SKM-1 (cell line): Measurements from ENCODE around the gene C3orf62.
"Not testable (repeated sequence)": the region's sequence is repeated elsewhere in the genome, so short reads cannot be mapped to it uniquely, and the experiment has no call there.

ENCODE experiments used
- DNase-seq: peaks from one replicate; lab custom pipeline; 2025; ENCODE audit not compliant: unreplicated experiment; lab: John Stamatoyannopoulos, UW

Gene C3orf62

DNA sequence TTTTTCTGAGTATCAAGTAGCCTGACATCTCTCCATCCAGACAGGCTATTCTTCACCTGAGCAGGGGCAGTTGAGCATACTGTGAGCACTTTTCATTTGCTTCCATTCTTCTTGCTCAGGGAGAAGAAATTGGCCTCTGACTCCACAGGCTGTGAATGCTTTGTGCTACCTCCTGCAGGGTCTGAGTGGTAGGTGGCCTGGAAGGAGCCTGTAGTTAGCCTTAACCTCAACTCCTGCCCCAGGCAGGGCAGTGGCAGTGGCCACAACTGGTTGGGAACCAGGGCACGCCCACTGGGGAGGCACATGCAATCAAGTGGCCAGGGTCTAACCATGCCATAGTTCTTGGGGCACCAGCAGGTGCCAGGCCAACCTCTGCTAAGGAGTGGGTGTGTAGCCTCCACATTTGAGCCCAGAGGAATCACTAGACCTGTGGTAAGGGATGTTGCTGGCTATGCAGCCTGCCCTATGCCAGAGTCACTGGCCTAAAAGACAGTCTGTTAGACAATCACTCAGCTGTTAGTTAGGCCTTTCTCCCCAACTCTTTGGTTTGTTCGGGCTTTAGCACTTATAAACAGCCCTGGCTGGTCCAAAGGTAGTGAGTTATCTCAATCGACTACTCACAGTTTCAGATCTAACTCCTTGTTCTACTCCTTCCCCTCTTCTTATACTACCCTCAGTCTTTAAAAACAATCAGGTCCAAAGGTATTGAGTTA is 7.4 kb downstream of the C3orf62 start:
- no peak for DNase-seq

DNA sequence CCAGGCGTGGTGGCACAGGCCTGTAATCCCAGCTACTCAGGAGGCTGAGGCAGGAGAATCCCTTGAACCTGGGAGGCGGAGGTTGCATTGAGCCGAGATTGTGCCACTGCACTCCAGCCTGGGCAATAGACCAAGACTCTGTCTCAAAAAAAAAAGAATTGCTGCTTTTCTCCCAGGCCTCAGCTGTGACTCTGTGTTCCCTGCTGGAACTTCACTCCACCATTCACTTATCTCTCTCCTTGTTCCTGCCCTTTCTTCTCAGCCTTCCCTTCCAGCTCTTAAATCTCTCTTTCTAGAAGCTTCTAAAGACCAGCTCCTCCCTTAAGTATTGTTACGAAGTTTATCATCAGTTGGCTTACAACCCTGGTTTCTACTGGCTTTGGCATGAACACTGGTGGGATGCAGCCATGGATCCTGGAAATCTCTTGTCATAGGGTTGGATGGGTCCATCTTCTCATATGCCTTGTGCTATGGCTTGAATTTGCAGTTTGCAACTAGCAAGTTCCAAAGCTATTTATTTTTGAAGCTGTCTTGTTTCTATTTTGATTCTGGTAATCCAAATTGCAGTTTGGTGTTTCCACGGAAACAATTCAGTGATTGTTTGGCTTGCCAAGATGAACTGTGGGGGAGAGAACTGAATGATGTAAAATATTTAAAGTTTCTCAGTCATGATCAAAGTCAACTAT is 10.5 kb downstream of the C3orf62 start:
- DNase-seq = no peak

DNA sequence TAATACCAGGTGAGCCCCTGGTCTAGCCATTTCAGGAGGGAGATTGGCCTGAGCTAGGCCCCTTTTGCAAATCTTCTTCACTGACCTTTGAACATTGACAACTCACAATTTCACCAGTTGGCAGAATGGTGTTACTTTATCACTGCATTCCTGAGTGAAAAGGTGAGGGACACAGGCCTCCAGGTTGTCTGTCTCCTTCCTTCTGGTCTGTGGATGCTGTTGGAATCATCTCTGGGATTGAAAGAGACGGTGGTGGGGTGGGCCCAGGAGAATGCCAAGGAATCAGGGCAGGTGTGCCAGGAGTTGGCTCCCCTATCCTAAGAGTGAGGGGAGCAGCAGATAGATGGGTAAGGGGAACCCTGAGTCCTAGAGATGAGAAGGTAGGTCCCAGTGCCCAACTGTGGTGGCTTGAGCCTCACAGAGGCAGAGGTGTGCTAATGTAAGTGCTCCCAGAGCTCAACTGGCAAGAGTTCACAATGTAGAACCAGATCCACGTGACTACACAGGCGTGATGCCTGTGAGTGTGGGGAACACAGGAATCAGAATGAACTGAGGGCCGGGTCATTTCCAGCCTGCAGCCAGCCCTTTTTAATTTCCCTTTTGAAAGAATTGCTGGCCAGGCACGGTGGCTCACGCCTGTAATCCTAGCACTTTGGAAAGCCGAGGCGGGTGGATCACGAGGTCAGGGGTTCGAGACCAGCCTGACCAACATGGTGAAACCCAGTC is 11.2 kb downstream of the C3orf62 start:
- DNase-seq = no peak

DNA sequence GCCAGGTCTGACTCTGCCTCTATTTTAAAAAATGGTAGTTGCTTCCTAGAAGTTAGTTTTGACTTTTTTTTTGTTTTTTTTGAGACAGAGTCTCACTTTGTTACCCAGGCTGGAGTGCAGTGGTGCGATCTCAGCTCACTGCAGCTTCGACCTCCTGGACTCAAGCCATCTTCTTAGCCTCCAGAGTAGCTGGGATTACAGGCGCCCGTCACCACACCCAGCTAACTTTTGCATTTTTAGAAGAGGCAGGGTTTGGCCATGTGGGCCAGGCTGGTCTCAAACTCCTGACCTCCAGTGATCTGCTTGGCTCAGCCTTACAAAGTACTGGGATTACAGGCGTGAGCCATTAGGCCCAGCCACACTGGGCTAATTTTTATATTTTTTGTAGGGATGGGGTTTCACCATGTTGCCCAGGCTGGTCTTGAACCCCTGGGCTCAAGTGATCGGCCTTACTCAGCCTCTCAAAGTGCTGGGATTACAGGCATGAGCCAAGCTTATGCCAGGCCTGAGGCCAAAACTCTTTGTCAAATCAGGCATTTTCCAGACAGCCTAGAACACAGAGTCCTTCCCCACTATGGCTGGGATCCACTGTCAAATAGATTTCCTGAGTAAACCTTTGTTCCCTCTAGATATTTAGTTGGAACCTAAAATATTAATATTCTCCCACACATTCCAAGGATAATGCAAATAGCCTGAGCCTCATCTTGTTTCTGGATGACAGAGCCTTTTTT is 13.7 kb downstream of the C3orf62 start:
- DNase-seq = no peak

DNA sequence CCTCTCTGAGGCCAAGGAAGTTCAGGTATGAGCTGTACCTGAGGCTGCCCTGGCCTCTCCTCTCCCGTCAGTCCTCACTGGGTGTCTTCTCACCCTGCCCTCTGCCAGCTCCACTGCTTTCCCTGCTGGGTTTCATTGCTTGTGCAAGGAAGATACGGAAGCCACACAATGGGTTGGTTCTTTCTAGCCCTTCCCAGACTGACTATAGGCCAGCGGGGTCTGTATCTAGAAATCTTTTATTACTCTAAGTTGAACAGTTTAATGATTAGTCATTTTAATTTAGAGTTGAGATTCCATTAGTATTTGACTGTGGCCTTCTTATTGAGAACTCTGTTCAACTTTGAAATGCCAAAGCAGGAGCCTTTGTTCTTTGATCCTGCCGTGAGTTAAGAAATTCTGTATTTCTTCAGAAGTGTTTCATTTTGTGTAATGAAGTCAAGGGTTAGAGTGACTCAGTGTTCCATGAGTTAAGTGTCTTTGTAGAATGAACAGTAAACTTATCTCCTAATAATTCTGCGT is 16.2 kb downstream of the C3orf62 start:
- DNase-seq = no peak

DNA sequence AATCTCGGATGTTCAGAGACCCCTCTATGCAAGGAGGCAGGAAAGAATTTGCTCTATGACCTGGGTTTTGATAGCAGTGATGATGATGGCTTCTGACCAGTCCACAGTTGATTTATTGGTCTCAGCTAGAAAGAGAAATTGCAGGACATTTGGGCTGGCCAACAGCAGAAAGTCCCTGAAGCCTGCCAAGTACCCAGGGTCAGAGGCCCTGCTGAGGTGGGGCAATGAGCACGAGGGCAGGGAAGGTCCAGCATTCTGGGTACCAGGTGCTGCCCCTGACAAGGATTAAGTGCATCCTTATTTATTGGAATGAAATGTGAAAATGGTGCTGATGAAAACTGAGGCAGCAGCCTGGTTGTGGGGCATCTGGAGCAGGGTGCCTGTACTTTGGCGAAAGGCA is 19.8 kb downstream of the C3orf62 start:
- no peak for DNase-seq

DNA sequence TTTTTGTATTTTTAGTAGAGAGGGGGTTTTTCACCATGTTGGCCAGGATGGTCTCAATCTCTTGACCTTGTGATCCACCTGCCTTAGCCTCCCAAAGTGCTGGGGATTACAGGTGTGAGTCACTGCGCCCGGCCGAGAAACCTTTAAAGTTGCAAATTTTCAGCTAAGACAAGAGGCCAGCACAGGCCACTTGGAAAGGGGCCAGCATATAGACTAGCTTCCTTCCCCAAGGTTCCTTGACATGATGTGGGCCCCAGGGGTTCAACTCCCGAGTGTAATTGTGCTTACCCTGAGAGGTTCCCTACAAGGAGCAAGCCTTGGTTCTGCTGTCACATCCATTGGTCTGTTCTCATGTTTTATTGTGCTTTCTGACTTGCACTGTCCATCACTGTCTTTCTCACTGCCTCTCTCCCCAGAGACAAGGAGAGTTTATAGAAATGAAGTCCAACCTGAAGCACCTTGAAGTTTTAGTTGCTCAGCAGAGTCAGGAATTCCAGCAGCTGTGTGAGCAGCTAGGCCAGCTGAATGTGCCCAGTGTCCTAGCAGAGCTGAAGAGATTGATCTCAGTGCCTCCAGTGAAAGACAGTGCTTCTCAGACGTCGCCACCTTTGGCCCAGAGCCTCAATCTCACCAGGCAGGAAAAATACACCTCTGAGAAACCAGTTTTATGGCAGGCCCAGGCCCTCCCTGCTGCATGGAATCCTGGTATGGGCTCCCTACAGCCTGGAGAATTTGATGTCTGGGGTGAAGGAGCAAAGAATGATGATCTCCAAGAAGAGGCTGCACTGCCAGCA is 21.1 kb downstream of the C3orf62 start:
- no peak for DNase-seq

DNA sequence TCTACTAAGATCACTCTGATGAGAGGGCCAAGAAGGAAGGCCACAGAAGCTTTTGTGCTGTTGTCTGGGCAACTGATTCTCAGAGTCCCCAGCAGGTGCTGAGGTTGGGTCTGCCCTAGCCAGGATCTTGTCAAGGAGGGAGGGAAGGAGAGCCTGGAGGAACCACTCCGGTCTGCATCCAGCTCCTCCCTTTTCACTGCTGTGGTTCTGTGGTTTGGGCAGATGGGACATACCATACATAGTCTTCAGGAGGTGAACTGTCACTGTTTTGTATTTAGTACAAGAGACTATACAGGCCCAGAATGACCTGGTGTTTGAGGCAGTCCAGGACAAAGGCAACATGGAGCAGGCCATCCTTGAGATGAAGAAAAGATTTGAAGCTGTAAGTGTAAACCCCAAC is 21.9 kb downstream of the C3orf62 start:
- DNase-seq = peak; percentile 54

DNA sequence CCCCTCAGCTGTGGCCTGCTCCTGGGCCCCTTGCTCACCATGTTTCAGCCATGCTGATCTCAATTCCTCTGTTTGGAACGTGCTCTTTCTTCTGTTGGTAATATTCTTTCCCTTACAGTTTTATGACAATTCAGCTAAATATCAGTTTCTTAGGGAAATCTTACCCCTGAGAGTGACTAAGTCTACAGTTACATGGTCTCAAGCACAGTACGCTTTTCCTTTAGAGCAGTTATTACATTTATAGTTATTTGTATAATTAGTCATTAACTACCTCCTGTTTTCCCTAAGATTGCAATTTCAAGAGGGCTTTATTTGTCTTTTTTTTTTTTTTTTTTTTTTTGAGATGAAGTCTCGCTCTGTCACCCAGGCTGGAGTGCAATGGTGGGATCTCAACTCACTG is 23.5 kb downstream of the C3orf62 start:
- no peak for DNase-seq

DNA sequence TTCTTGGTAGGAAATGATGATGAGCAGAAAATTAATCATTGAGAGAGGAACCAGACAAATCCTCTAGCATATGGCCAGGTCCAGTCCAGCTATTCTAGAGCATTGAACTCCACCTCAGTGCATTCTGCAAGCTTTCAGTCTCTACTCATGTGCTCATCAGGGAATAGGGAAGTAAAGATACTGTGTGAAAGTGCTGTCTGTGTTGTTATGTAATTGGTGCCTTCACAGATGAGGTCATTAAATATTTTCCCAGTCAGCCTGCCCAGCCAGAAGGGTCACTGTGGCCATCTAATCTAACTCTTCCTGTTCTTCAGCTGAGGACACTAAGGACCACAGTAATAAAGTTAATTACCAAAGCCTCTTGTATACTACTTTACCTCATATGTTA is 28.2 kb downstream of the C3orf62 start:
- peak; percentile 97 for DNase-seq

DNA sequence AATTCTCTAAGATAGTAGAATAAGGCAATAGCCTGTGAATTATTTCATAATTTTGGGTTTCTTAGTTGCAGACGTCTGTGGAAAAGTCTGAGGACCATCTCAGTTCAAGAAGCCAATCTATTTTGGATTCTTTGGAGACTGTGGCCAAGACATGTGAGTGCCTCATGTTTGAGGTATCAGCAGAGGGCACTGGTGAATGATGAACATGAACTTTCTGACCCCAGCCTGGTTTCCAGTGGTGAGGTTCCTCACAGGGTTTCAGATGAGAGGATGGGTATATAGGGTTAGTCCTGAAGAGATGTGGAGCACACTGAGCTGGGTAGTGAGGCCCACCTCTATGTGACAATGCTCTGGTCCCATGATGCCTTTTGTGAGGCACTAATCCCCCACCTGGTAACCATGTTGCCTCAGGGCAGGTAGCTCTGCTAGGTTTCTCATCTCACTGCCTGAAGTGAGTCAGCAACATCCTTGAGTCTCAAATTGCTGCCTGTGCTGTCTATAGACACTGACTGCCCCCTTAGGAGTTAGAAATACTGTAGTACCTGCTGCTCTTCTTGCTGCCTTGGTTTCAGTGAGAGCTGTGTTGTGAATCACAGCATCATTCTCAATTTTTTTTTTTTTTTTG is 32.3 kb downstream of the C3orf62 start:
- DNase-seq = no peak

DNA sequence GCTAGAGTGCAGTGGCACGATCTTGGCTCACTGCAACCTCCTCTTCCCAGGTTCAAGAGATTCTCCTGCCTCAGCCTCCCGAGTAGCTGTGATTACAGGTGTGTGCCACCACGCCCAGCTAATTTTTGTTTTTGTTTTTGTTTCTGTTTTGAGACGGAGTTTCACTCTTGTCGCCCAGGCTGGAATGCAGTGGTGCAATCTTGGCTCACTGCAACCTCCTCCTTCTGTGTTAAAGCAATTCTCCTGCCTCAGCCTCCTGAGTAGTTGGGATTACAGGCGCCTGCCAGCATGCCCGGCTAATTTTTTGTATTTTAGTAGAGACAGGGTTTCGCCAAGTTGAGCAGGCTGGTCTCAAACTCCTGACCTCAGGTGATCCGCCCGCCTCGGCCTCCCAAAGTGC is 36.9 kb downstream of the C3orf62 start:
- DNase-seq = not testable (repeated sequence)

DNA sequence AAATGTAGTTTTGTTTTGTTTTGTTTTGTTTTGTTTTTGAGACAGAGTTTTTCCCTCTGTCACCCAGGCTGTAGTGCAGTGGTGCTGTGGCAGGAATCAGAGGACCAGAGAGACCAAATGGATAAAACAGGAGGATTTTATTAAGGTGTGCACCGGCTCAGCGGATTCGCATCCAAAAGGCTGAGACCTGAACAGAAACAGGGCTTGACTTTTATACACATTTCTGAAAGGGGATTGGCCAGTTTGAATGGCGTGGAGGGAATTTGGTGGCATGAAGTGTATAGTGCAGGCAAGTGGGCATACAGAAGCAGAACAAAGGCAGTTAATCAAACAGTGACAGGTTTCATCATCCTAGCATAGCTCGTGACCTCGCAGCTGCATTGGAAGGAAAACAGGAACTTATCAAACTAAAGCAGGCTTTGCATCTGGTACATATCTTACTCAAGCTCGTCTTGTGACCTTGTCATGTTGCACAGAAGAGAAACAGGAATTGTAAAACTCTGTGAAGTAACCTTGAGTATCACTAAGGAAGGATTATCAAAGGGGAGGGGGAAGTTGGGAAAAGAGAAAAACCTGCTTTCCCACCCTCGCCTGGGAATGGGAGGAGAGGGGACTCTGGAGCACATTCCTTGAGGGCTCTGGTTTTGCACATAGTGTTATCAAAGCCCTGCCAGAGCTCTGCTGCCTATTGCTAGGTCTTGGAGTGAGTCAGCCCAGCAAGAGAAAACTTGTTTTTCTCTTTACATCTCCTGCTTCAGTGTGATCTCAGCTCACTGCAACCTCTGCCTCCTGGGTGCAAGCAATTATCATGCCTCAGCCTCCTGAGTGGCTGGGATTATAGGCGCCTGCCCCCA is 38.5 kb downstream of the C3orf62 start:
- peak; percentile 97 for DNase-seq

DNA sequence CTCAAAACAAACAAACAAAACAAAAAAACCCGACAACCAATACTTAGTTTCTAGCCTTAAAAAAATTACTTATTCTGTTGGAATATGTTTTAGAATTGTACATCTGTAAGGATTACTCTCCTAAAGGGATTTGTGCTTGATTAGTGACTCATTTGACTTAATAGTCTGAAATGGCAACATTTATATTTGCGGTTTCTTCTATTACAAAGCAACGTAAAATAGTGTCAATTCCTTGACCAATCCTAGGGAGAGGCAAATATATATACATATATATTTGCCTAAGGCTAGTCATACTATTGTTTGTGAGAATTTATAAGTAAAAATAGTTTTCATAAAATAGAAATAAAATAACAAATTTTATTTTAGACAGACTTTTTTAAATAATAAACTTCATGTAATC is 39.7 kb downstream of the C3orf62 start:
- no peak for DNase-seq

DNA sequence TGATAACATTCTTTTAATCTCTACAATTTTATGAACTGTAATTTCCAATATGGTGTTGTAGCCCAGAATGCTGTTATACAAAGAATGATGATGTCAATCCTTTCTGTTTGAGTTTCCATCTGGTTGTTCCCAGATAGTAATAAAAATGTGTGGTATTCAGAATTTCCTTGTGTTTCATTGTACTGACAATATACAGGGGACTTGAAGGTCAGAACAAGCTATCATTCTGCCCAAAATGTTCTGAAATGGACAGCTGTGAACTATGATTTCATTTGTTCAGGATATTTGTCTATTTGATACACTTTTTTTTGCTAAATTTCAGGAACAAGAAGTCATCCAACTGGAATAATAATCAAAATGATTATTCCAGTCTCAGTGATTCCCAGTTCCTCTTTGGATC is 40.8 kb downstream of the C3orf62 start:
- no peak for DNase-seq

DNA sequence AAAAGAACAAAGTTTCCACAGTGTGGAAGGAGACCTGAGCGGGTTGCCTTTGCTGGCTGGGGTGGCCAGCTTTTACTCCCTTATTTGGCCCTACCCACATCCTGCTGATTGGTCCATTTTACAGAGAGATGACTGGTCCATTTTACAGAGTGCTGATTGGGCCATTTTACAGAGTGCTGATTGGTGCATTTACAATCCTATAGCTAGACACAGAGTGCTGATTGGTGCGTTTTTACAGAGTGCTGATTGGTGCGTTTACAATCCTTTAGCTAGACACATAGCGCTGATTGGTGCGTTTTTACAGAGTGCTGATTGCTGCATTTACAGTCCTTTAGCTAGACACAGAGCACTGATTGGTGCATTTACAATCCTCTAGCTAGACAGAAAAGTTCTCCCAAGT is 48.2 kb downstream of the C3orf62 start:
- DNase-seq = not testable (repeated sequence)

DNA sequence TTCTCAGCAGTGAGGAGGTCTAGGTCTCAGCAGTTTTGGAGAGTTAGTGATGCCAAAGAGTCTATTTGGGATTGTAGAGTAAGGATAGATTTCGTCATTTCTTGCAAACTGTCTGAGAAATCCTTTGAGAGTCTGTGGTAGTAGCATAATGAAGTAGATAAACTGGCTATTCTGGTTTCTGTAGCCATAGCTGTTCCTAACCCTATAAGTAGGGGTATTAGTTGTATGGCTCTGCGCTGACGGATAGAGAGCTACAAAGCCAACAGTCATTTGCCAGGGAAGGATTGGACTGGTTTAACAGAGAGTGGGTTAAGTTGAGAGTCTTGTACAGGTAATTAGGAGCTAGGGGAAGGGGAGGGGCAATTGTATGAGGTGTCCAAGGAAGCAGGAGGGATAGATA is 55.0 kb downstream of the C3orf62 start:
- DNase-seq = no peak

DNA sequence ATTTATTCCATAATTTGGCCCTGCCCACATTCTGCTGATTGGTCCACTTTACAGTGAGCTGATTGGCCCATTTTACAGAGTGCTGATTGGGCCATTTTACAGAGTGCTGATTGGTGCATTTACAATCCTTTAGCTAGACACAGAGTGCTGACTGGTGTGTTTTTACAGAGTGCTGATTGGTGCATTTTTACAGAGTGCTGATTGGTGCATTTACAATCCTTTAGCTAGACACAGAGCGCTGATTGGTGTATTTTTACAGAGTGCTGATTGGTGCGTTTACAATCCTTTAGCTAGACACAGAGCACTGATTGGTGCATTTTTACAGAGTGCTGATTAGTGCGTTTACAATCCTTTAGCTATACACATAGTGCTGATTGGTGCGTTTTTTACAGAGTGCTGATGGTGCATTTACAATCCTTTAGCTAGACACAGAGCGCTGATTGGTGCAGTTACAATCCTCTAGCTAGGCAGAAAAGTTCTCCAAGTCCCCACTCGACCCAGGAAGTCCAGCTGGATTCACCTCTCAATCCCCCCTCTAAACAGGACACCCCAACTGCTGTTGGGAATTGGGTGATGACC is 56.0 kb downstream of the C3orf62 start:
- not testable (repeated sequence) for DNase-seq

DNA sequence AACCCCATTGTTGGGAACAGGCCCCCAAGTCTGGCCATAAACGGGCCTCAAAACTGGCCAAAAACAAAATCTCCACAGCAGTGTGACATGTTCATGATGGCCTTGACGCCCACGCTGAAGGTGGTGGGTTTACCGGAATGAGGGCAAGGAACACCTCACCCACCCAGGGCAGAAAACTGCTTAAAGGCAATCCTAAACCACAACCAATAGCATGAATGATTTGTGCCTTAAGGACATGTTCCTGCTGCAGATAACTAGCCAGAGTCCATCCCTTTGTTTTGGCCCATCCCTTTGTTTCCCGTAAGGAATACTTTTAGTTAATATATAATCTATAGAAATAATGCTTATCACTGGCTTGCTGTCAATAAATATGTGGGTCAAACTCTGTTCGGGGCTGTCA is 57.9 kb downstream of the C3orf62 start:
- no peak for DNase-seq
